HepG2 (cell line): ENCODE results near the gene CDC14A. TPM values are rescaled to one million over a fixed set of nuclear protein-coding genes. Genes with fewer than 3 reads are reported as not detected.

Experiments used
- ATAC-seq: fragments of 200-7000 bp; cut with Tn5 transposase; 3 replicates; pipeline ENCODE4 v1.9.1; 2020; ENCODE audit warnings: mild to moderate bottlenecking, moderate library complexity
- BruUV-seq: library from RNA; stranded (reverse); fragments of 400-500 nt; replicated peaks from 2 replicates; lab custom pipeline; 2021; lab: Mats Ljungman, UMichigan
- CTCF ChIA-PET: fragments of 300-600 bp; formaldehyde crosslinking; extraction: SDS; loops from one replicate; lab custom pipeline; 2021; ENCODE audit warnings: low total read pairs, inconsistent platforms, low intra/inter-chr PET ratio; lab: Yijun Ruan, JAX
- POLR2A ChIA-PET: fragments of 350-600 bp; sonication (Branson Sonifier 250); formaldehyde crosslinking; loops from one replicate; lab custom pipeline; 2020; ENCODE audit warnings: antibody characterized with exemption, inconsistent platforms; lab: Yijun Ruan, JAX
- DNase-seq: peaks from one replicate; pipeline ENCODE4 v3.0.0-alpha.2; 2015; ENCODE audit warnings: low spot score
- FAIRE-seq: peaks from 3 replicates; lab custom pipeline; 2011; peaks lifted over from hg19 to GRCh38; lab: Jason Lieb, UNC
- H2AFZ ChIP-seq: one replicate; pipeline ENCODE4 v1.6.1; 2011; ENCODE audit warnings: low read length, inconsistent platforms
- H3K27ac ChIP-seq: fragments of 300-600 bp; 3 replicates; pipeline ENCODE4 v1.8.0; 2011; ENCODE audit warnings: mixed run types, mild to moderate bottlenecking, mixed read lengths, low read length, inconsistent platforms; ENCODE audit not compliant: insufficient read depth; ENCODE audit errors: extremely low read length
- H3K27me3 ChIP-seq, 2 experiments: fragments of 200-600 bp in 1 of 2; 2 replicates in 1 of 2; 3 replicates in 1 of 2; pipeline versions ENCODE4 v1.6.0 to v1.8.0; 2011; ENCODE audit warnings: low read length in 2 of 2, mild to moderate bottlenecking in 2 of 2, moderate library complexity in 2 of 2, inconsistent platforms in 1 of 2; ENCODE audit not compliant: insufficient read depth in 2 of 2, control insufficient read depth in 1 of 2
- H3K36me3 ChIP-seq, 2 experiments: fragments of 200-600 bp in 1 of 2; replicated peaks in 1 of 2; 2 replicates in 1 of 2; 3 replicates in 1 of 2; pipeline versions ENCODE4 v1.5.1 to v1.8.0; 2011; ENCODE audit warnings: low read length in 2 of 2, inconsistent platforms in 1 of 2; ENCODE audit not compliant: insufficient read depth in 2 of 2, control insufficient read depth in 1 of 2
- H3K4me1 ChIP-seq: 2 replicates; pipeline ENCODE4 v1.5.1; 2012; ENCODE audit warnings: low read length, inconsistent platforms; ENCODE audit not compliant: insufficient read depth
- H3K4me2 ChIP-seq: 2 replicates; pipeline ENCODE4 v1.6.0; 2011; ENCODE audit warnings: low read depth, low read length, inconsistent platforms
- H3K4me3 ChIP-seq, 3 experiments: fragments of 200-600 bp in 1 of 3; sonication (generic), shearing (Covaris generic) in 1 of 3; replicated peaks in 1 of 3; 2 replicates each; pipeline ENCODE4 v1.5.1; 2011 to 2016; ENCODE audit warnings: low read length in 3 of 3, inconsistent platforms in 2 of 3, low read depth in 2 of 3, mild to moderate bottlenecking in 2 of 3, control low read depth in 1 of 3, mixed read lengths in 1 of 3; ENCODE audit not compliant: insufficient read depth in 1 of 3
- H3K79me2 ChIP-seq: one replicate; pipeline ENCODE4 v1.6.1; 2011; ENCODE audit warnings: low read length, inconsistent platforms; ENCODE audit not compliant: insufficient read depth
- H3K9ac ChIP-seq: 2 replicates; pipeline ENCODE4 v1.6.0; 2011; ENCODE audit warnings: mild to moderate bottlenecking, low read depth, low read length, inconsistent platforms; ENCODE audit not compliant: insufficient read depth
- H3K9me3 ChIP-seq: 2 replicates; pipeline ENCODE4 v1.5.1; 2012; ENCODE audit warnings: mild to moderate bottlenecking, low read length
- H4K20me1 ChIP-seq: 2 replicates; pipeline ENCODE4 v1.6.0; 2011; ENCODE audit warnings: inconsistent platforms, mild to moderate bottlenecking, low read length, moderate library complexity; ENCODE audit not compliant: insufficient read depth
- ARNT2 ChIP-seq: sonication (generic); formaldehyde crosslinking; IDR thresholded peaks from 2 replicates; pipeline ENCODE4 v1.8.0; 2022; ENCODE audit warnings: mild to moderate bottlenecking, low read depth, missing genetic modification reagents, moderate library complexity
- ARNTL ChIP-seq: sonication (generic); formaldehyde crosslinking; IDR thresholded peaks from 2 replicates; pipeline ENCODE4 v1.4.0; 2020; ENCODE audit warnings: mild to moderate bottlenecking, missing genetic modification reagents
- ASH2L ChIP-seq: fragments of 300-600, 200-600 bp; sonication (generic); IDR thresholded peaks from 2 replicates; pipeline ENCODE4 v1.7.0; 2017; ENCODE audit warnings: low read depth, mild to moderate bottlenecking, moderate library complexity, mixed read lengths, low read length; ENCODE audit not compliant: insufficient read length
- ELK4 ChIP-seq: sonication (generic); formaldehyde crosslinking; IDR thresholded peaks from 2 replicates; pipeline ENCODE4 v1.9.0; 2021; ENCODE audit warnings: missing genetic modification reagents, borderline replicate concordance
- EZH2 ChIP-seq: conservative IDR thresholded peaks from 2 replicates; pipeline ENCODE4 v1.6.1; 2012; ENCODE audit warnings: mild to moderate bottlenecking, low read depth, low read length, moderate library complexity
- GATA4 ChIP-seq: sonication (generic); IDR thresholded peaks from 2 replicates; pipeline ENCODE4 v1.6.1; 2016; ENCODE audit warnings: antibody characterized with exemption, low read depth, borderline replicate concordance
- GATAD2A ChIP-seq: IDR thresholded peaks from 2 replicates; pipeline ENCODE4 v1.6.1; 2016
- HES4 ChIP-seq: sonication (generic); formaldehyde crosslinking; IDR thresholded peaks from 2 replicates; pipeline ENCODE4 v1.9.0; 2021; ENCODE audit warnings: mild to moderate bottlenecking, missing genetic modification reagents, borderline replicate concordance
- HIC2 ChIP-seq: sonication (generic); formaldehyde crosslinking; IDR thresholded peaks from 2 replicates; pipeline ENCODE4 v1.9.0; 2022; ENCODE audit warnings: low read depth, missing genetic modification reagents
- KLF9 ChIP-seq: IDR thresholded peaks from 2 replicates; pipeline ENCODE4 v1.6.1; 2016; ENCODE audit warnings: low read depth
- MZF1 ChIP-seq: sonication (generic); formaldehyde crosslinking; IDR thresholded peaks from 2 replicates; pipeline ENCODE4 v1.8.1; 2023; ENCODE audit warnings: mild to moderate bottlenecking, missing genetic modification reagents, borderline replicate concordance
- NFRKB ChIP-seq: fragments of 450-650 bp; IDR thresholded peaks from 2 replicates; pipeline ENCODE4 v1.6.1; 2017
- NONO ChIP-seq, 2 experiments: fragments of 450-650 bp in 1 of 2; sonication (generic) in 1 of 2; formaldehyde crosslinking in 1 of 2; IDR thresholded peaks in 1 of 2; conservative IDR thresholded peaks in 1 of 2; 2 replicates each; pipeline versions ENCODE4 v1.6.1 to v1.8.0; 2017 to 2022; ENCODE audit warnings: mild to moderate bottlenecking in 1 of 2, missing genetic modification reagents in 1 of 2, moderate library complexity in 1 of 2
- TMF1 ChIP-seq: sonication (generic); formaldehyde crosslinking; IDR thresholded peaks from 2 replicates; pipeline ENCODE4 v1.8.1; 2022; ENCODE audit warnings: low read depth, missing genetic modification reagents
- U2AF2 ChIP-seq: fragments of 200-400 bp; formaldehyde crosslinking; IDR thresholded peaks from 2 replicates; pipeline ENCODE4 v1.6.1; 2017; ENCODE audit warnings: low read depth, mild to moderate bottlenecking, low read length
- ZBTB21 ChIP-seq: sonication (generic); formaldehyde crosslinking; IDR thresholded peaks from 2 replicates; pipeline ENCODE4 v1.4.0; 2020; ENCODE audit warnings: missing genetic modification reagents
- ZNF205 ChIP-seq: IDR thresholded peaks from 2 replicates; pipeline ENCODE4 v1.6.1; 2018; ENCODE audit warnings: missing biosample characterization, missing genetic modification reagents
- ZNF274 ChIP-seq: sonication (generic); formaldehyde crosslinking; IDR thresholded peaks from 2 replicates; pipeline ENCODE4 v1.5.1; 2020; ENCODE audit warnings: mild to moderate bottlenecking, missing genetic modification reagents
- ZNF891 ChIP-seq: sonication (generic); formaldehyde crosslinking; IDR thresholded peaks from 2 replicates; pipeline ENCODE4 v1.5.0; 2020; ENCODE audit warnings: mild to moderate bottlenecking, missing genetic modification reagents
- in situ Hi-C: cut with HindIII; loops from 2 replicates; pipeline ENCODE4 v1.10.0; 2017; ENCODE audit warnings: low pct_unique_long_range_greater_than_20kb; ENCODE audit not compliant: extremely low pct_ligation_motif_present
- intact Hi-C: fragments of 100-400 bp; cut with micrococcal nuclease; formaldehyde crosslinking; loops from one replicate; pipeline ENCODE4 v1.10.0; 2022; ENCODE audit not compliant: unreplicated experiment
- polyA plus RNA-seq, 8 experiments: library from polyadenylated mRNA; depleted of rRNA in 3 of 8; stranded (reverse) in 7 of 8; unstranded in 1 of 8; fragments of >200 nt; fragmentation: Illumina TruSeq in 4 of 8; extraction: Trizol in 4 of 8; gene quantifications; 2 replicates each; pipeline versions ENCODE4 v1.2.1 to v1.2.3, GENCODE V29; 2011 to 2016; ENCODE audit warnings: low read depth in 4 of 8, missing spikeins in 1 of 8, mixed read lengths in 1 of 8; ENCODE audit not compliant: insufficient read depth in 1 of 8
- total RNA-seq, 5 experiments: library from RNA; depleted of rRNA; stranded (reverse); fragments of >200 nt; fragmentation: Illumina TruSeq; extraction: Trizol; gene quantifications; 2 replicates each; pipeline ENCODE4 v1.2.3, GENCODE V29; 2016; ENCODE audit warnings: low read depth in 1 of 5

Gene CDC14A
- total and polyA plus RNA-seq, 2 of the 13 experiments (the other 11 are each of a cell fraction or from before 2014, with no cell fraction given), result 2.8 to 4.9 TPM

- ChIA-PET POLR2A (no interaction called here), CTCF (no interaction called here)
- H2AFZ ChIP-seq, result no peak overlapping the region
- H3K79me2 ChIP-seq, result no peaks in the 10 kb centered on the region
- H3K9me3 ChIP-seq, result no peaks in the 10 kb centered on the region
- FAIRE-seq, result no peak
- H3K27me3 ChIP-seq, result no peaks in the 10 kb centered on the region
- no peaks in the 10 kb centered on the region for H3K36me3 ChIP-seq
- in situ Hi-C loops, result no loop called here
- no peak for DNase-seq
- H3K27ac ChIP-seq, result no peak overlapping the region
- no peak for TF ChIP-seq ZNF891 (CRISPR knock-in tag)
- TF ChIP-seq TMF1 (CRISPR knock-in tag), result no peak
- no peak for TF ChIP-seq ZNF205 (CRISPR knock-in tag)
- TF ChIP-seq ZNF274 (CRISPR knock-in tag), result no peak
- no peak for TF ChIP-seq ZBTB21 (CRISPR knock-in tag)
- TF ChIP-seq ASH2L, result no peak
- no peak for TF ChIP-seq HES4 (CRISPR knock-in tag)
- no peak for TF ChIP-seq KLF9 (CRISPR knock-in tag)
- TF ChIP-seq GATA4, result no peak
- TF ChIP-seq GATAD2A (CRISPR knock-in tag), result no peak
- no peak for TF ChIP-seq ARNT2 (CRISPR knock-in tag)
- no peak for TF ChIP-seq ELK4
- TF ChIP-seq ARNTL (CRISPR knock-in tag), result no peak
- no peak for TF ChIP-seq MZF1 (CRISPR knock-in tag)
- no peak for TF ChIP-seq EZH2
- no peak for TF ChIP-seq U2AF2
- TF ChIP-seq NFRKB, result no peak
- no peak for TF ChIP-seq NONO (IDR thresholded peaks at IDR 0.05)
- no peak for TF ChIP-seq NONO (CRISPR knock-in tag; conservative IDR thresholded peaks at IDR 0.05)
- no peak for TF ChIP-seq HIC2 (CRISPR knock-in tag)
- H3K9ac ChIP-seq, result no peak overlapping the region
- ATAC-seq, result no peak
- no TSS peak for BruUV-seq
- H3K4me2 ChIP-seq, result no peak overlapping the region
- no peaks in the 10 kb centered on the region for H4K20me1 ChIP-seq
- peaks cover 21% of the 10 kb centered on the region for H3K4me1 ChIP-seq
- intact Hi-C loops, result no loop called here
- no peak overlapping the region for H3K4me3 ChIP-seq
Observed at GRCh38 chr1:100474834-100475233, 122.5 kb downstream of the CDC14A start.
